Measurements from ENCODE around the gene ADAMTSL2. TPM values are rescaled to one million over a fixed set of nuclear protein-coding genes. Genes with fewer than 3 reads are reported as not detected.

Gene ADAMTSL2
- under 0.01 TPM in 1 of 2 replicates, not detected in the other for total RNA-seq

DNA sequence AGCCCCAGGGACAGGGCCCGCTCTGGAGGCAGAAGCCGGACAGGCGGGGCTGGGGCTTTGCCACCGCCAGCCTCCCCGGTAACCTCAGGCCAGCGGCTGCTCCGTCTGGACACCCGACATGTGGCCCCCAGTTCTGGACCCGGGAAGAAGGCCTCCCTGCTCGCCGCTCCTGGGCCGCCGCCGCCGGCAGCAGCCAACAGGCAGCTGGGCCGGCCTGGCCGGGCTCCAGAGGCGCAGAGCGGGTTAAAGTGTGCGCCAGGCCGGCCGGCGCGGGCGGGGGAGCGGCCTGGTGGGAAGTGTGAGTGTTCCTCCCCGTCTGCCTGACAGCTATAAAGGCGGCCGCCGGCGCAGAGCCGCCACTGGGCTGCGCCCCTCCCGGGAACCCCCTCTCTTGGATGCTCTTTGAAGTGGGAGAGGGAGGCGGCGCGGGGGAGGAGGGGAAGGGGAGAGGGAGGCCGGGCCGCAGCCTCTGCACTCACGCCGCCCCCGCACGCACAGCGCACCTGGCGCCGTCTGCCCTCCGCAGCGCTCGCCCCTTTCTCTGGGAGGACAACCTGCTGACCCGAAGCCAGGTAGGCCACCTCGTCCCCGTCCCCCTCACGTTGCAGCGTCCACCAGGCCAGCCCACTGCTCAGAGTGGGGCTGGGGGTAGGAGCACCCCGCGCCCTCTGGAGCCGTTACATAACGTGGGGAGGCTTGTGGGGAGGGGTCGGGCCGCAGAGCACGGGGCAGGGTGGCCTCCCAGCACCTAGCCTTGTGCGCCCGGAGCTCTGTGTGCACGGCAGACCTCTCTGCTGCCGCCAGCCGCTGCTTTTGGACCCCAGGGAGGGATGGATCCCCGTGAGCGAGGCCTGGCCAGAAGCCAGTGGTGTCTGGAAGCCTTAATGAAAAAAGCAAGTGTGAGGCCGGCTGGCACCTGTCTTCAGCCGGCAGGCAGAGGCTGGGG, at the start of gene ADAMTSL2:
Gene ADAMTSL2 (plus strand): TSS at position 359 of the 946 bp plus-strand sequence. CDS start 2,009 bp downstream, outside the sequence.

DNA sequence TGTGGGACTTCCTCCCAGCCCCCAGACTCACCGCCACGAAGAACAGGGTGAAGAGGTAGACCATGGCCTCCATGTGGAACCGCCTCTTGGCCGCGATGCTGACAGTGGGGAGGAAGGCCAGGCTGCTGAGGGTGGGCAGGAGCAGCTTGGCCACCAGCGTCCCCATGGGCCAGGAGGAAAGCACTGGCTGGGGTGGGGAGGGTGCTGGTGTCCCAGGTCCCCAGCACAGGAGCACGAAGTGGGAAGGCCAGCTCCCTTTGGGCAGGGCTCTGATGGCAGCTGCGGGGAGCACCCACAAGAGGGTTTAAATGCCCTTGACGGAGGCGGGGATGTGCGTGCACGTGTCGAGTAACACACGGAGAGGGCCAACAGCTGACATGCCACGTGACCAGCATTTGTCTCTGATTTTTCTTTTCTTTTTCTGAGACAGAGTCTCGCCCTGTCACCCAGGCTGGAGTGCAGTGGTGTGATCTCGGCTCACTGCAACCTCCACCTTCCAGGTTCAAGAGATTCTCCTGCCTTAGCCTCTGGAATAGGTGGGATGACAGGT, 9.8 kb upstream of the ADAMTSL2 start, which contains the start of gene MYMK:
Gene MYMK (minus strand): TSS at position 281 of the 550 bp plus-strand sequence. CDS start 115 bp downstream, at position 166.

DNA sequence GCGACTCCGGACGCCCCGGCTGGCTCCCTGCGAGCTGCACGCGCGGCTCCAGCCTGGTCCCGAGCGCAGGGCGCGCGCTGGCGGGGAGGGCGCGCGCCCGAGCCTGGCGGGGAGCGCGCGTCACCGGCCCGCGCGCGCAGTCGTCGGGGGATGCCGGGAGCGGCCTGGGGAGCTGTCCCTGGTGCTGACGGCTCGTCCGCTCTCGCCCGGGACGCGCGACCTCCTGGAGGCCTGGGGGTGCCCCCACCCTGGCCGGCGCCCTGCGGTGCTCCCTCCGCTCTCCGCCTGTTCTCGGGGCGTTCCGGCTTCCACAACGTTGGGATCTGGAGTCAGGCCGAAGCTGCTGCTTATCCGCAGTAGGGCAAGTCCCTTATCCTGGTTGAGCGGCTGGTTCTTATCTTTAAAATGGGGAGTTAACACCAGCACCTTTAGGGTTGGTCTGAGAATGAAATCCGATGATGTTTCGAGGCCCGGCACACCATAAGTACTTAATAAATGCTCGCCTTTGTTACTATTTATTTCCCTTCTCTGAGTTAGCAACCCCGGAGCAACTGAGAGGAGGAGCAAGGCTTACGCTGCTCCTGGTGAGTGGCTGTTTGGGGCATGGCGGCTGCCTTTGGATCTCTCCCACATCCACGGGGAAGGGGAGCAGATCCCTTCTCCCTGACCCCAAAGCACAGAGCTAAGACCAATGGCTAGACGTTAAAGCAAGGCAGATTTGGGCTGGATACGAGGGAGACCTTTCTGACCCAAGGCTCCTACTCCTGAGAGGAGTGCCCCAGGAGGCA, 75.0 kb downstream of the ADAMTSL2 start, which contains the start of gene FAM163B:
Gene FAM163B (minus strand): TSS at position 79 of the 788 bp plus-strand sequence. CDS start 29,166 bp downstream, outside the sequence.

Other genes starting within 250 kb of the ADAMTSL2 start
- gene SURF6, start 198.5 kb upstream of the ADAMTSL2 start, total RNA-seq: 13.0 and 17.6 TPM in 2 replicates
- gene MED22, start 186.6 kb upstream of the ADAMTSL2 start, total RNA-seq: 11.6 and 14.3 TPM in 2 replicates
- 2,199 and 3,178 TPM in 2 replicates for gene RPL7A, start 186.5 kb upstream of the ADAMTSL2 start, total RNA-seq
- gene SURF1, start 178.2 kb upstream of the ADAMTSL2 start, total RNA-seq: 31.9 and 43.9 TPM in 2 replicates
- gene SURF2, start 178.2 kb upstream of the ADAMTSL2 start, total RNA-seq: 13.1 and 16.9 TPM in 2 replicates
- 440 and 443 TPM in 2 replicates for gene SURF4, start 158.6 kb upstream of the ADAMTSL2 start, total RNA-seq
- 0.32 and 0.61 TPM in 2 replicates for gene STKLD1, start 158.3 kb upstream of the ADAMTSL2 start, total RNA-seq
- 16.2 and 20.4 TPM in 2 replicates for gene REXO4, start 116.7 kb upstream of the ADAMTSL2 start, total RNA-seq
- gene ADAMTS13, start 112.3 kb upstream of the ADAMTSL2 start, total RNA-seq: 0.65 and 1.1 TPM in 2 replicates
- gene CACFD1, start 74.7 kb upstream of the ADAMTSL2 start, total RNA-seq: 5.3 and 5.5 TPM in 2 replicates
- gene SLC2A6, start 55.6 kb upstream of the ADAMTSL2 start, total RNA-seq: 26.6 and 31.8 TPM in 2 replicates
- not detected in 2 replicates for gene MYMK, start 9.7 kb upstream of the ADAMTSL2 start, total RNA-seq
- not detected in 2 replicates for gene FAM163B, start 74.7 kb downstream of the ADAMTSL2 start, total RNA-seq
- gene DBH, start 101.7 kb downstream of the ADAMTSL2 start, total RNA-seq: not detected in 2 replicates
- gene SARDH, start 203.6 kb downstream of the ADAMTSL2 start, total RNA-seq: 0.65 and 0.91 TPM in 2 replicates